HG03103 (cell line): Measurements from ENCODE around the gene LRRC26.

Experiments
- ATAC-seq: cut with Tn5 transposase; IDR thresholded peaks from one replicate; pipeline ENCODE4 v1.9.1; 2021; ENCODE audit warnings: low read depth; ENCODE audit not compliant: unreplicated experiment

Gene LRRC26

GRCh38 chr9:137199411-137200121 is 29.7 kb upstream of the LRRC26 start:
- ATAC-seq: no peak

DNA sequence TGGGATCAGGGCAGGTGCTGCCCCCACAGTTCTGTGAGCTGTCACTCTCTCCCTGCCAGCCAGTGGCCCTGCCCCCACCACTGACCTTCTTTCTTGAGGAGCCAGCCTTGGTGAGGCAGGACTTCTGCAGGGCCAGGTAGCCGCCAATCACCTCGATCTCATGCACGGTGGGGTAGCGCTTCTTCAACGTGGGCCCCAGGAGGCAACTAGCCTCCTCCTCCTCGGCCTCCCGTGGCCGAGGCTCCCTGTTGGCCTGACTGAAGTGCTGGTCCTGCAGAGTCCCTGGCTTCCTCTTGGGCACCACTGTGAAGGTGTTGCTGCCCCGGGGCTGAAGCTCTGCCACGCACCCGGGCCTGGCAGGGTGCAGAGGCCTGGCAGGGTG is 29.0 kb upstream of the LRRC26 start:
- no peak for ATAC-seq

- no peak for ATAC-seq
Observed at GRCh38 chr9:137198051-137198901, 28.4 kb upstream of the LRRC26 start.

- no peak for ATAC-seq
Observed at GRCh38 chr9:137195525-137196220, 25.8 kb upstream of the LRRC26 start.

DNA sequence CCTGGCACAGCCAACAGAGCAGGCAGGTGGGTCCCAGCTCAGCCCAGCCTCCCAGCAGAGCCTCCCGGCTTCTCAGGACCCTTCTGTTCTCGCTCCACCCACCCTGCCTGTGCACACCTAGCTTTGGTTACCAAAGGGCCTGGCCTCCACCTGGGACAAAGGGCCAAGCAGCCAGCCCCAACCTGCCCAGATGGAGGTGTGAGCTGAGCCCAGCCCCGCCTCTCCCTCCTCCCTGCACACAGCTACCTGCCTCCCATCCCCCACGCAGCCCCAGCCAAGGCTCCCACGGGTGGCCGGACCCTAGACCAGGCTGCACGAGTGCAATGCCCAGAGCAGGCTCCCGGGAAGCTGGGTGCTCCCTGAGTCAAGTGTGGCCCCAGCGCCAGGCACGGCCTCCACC is 25.1 kb upstream of the LRRC26 start:
- ATAC-seq: no peak

- ATAC-seq: no peak
Observed at GRCh38 chr9:137194388-137194787, 24.5 kb upstream of the LRRC26 start.

DNA sequence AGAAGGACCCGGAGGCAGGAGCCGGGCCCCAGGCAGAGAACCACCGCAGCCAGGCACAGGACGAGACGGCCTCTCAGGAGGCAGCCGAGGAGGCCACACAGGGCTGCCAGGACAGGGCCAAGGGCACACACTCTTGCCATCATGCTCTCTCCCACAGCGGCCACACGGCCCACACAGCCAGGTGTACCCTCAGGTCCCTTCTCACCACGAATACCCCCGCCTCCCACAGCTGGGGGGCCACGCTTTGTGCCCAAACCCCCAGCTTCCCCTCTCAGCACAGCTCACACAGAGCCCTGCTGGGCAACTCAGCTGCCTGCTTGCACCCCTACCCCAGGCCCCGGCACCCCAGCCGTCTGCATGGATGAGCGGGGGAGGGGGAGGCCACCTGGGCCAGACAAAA is 23.9 kb upstream of the LRRC26 start:
- no peak for ATAC-seq

DNA sequence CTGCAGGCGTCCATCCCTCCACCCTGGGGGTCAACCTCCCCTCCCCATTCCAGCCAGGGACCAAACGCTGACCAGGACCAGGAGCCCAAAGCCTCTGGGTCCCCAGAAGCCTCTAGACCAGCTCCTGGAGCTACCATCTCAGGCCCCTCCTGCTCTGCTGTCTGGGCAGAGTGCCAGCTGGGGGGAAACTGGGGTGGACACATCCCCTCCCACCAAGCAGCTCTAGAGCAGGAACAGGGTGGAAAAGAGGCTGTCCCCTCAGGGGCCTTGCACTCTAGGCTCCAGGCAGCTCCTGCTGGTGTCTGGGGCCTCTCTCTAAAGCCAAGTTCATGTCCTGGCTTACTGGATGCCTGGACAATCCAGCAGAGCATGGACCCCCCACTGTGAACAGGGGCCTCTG is 23.0 kb upstream of the LRRC26 start:
- ATAC-seq: no peak

DNA sequence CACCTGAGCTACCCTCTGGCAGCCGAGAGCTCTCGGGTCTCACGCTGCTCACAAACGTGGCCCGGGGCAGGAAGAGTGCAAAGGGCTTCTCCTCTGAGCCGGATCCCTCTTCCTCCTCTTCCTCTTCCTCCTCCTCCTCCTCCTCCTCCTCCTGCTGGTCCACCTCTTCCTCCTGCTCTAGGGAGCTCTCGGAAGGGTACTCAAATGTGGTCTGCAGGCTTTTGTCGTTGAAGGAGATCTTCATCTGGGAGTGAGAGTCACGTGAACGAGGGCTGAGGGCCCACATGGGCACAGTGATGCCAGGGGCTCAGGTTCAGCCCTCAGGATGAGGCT is 22.6 kb upstream of the LRRC26 start:
- no peak for ATAC-seq

GRCh38 chr9:137191691-137192447 is 22.0 kb upstream of the LRRC26 start:
- ATAC-seq: no peak

DNA sequence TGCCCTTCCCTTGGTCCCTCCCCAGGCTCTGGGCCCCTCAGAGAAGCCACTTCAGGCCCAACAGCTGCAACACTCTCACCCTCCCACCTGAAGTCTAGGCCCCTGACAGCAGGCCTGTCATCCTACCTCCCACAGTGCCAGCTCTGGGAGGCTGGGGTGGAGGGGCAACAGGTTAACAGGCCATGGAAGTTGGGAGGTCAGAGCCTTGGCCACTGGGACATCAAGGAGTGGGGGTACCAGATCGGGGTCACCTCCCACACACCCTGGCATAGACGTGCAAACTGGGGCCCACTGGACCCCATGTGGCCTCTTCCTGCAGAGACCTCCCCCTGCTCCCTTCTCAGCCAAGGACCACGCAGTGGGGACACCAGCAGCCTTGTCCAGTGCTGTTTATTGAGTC is 21.4 kb upstream of the LRRC26 start:
- no peak for ATAC-seq

DNA sequence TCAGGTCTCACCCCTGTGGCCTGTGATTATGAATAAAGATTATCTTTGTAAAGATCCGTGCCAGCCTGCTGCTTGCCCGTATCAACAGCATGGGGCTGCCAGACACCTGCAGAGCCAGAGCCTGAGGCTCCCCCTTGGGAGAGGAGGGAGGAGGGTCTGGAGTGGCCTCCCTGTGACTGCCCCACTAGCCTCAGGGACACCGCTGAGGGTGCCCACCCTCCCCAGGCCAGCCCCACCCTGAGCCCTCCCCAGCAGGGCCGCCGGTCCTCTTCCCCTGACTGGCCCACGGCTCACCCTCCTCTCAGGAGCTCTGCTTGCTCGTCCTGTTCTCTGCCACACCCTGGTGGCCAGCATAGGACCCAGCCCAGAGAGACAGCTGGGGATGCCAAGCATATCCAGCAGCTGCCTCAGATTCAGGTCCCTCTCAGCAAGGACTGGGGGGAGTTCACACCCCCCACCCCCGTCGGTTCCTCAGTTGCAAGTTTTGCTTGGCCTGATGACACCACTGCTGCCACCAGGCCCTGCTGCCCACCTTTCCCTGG is 20.5 kb upstream of the LRRC26 start:
- no peak for ATAC-seq

DNA sequence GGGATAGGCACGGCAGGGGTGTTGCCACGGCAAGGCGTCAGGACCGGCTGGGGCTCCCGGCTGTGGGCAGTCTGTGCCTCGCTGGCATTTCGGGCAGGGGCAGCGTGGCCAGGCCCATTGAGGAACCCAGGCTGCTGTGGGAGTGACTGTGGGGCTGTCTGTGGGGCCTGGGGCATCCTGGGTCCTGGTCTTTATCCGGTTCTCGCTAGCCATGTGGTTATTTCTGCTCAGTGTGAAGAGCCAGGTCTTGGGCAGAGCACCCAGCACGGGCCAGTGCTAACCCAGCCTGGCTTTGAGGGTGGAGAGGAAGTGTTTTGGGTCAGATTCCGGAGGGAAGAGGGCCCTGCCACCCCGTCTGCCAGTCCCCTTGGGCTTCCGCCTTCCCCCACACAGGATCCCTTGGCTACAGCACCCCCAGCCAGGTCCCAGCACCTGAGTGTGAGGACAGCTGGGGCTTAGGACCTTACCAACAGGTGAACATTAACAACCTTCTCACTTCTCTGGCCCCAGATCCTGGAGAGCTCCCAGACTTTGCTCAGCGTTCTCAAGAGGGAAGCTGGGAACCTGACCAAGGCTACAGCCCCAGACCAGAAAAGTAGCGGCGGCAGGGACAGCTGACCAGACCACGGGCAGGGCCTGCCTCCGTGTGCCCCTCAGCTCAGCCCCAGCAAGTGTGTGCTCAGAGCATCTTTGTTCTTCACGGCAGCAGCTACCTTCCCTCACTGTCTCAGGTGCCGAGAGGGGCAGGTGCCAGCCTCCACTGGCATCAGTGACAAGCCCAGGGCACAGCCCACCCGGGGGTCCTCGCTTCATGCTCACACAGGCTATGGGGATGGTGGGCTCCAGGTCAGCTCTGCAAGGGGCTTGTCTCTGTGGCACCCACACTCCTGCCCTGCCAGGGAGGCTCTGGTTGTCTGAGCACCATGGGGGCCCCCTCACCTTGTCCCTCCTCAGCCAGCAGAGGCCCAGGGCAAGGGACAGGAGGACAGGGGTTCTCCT is 19.7 kb upstream of the LRRC26 start:
- no peak for ATAC-seq

DNA sequence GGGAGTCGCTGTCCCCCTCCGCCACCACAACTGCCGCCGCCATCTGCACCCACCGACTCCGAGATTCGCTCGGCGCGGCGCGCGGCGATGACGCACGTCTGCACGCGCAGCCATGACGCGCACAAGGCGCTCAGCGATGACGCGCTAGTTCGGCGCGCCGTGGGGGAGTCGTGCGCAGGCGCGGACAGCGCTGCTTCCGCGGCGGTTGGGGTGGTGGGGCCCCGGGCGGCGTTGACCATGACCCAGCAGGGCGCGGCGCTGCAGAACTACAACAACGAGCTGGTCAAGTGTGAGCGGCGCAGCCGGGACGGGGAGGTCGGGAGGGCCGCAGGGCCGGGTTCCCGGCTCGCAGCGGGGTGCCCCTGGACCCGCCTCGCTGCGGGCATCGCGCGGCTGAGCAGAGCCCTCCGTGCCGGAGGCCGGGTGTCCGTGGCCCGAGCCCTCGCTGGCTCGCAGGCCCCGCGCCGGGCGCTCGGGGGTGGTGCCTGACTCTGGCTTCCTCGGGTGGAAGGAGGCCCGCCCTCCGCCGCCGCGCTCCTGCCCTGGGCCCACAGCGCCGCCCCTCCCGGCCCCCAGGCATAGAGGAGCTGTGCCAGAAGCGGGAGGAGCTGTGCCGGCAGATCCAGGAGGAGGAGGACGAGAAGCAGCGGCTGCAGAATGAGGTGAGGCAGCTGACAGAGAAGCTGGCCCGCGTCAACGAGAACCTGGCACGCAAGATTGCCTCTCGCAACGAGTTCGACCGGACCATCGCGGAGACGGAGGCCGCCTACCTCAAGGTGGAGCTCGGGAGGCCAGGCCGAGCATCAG is 18.8 kb upstream of the LRRC26 start, which contains the start of the genes ANAPC2 and SSNA1:
Gene ANAPC2 (minus strand): TSS at position 71 of the 807 bp plus-strand sequence. CDS start 28 bp downstream, at position 43.
Gene SSNA1 (plus strand): TSS at position 187 of the 807 bp plus-strand sequence. CDS start 51 bp downstream, at position 238.
- ATAC-seq: peak; percentile 76

DNA sequence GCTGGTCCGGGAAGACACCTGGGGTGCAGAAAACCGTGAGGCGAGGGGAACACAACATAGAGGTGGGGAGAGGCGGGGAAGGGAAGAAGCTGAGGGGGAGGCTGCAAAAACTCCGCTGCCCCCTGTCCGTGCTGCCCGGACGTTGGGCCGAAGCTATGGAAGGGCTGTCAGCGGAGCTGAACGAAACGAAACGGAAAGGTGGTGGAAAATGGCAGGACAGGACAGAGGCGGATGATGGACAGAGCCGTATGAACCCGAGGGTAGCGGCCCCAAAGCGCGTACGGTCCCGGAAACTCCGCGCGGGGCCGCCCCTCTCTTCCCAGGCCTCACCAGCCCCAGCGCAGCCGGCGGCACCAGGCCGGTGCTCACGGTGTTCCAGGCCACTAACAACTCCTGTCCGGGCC is 18.2 kb upstream of the LRRC26 start:
- no peak for ATAC-seq

DNA sequence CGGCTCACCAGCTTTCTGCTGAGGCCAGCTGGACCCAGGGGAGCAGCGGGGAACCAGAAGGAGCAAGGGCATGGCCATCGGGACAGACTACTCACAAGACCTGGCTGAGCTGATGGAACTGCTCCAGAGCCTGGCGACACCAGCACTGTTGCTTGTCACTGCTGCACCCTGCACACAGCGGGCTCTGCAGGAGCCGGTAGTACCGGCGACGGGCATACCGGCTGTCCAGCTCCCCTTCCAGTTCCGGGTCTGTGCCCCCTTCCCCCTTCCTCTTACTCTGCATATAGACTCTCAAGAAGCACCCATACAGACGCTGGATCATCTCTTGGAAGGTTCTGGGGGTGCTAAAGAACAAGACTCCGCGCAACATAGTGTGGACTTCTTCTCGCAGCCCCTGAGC is 17.5 kb upstream of the LRRC26 start:
- ATAC-seq: no peak

- no peak for ATAC-seq
Observed at GRCh38 chr9:137186385-137186784, 16.5 kb upstream of the LRRC26 start.

GRCh38 chr9:137185921-137186320 is 16.1 kb upstream of the LRRC26 start:
- ATAC-seq: no peak
